GM21381 (cell line): ENCODE data around the gene NXPH1.

Experiments used
- ATAC-seq: cut with Tn5 transposase; IDR thresholded peaks from one replicate; pipeline ENCODE4 v1.9.1; 2021; ENCODE audit warnings: mild to moderate bottlenecking, moderate library complexity; ENCODE audit not compliant: unreplicated experiment

NXPH1 gene

DNA sequence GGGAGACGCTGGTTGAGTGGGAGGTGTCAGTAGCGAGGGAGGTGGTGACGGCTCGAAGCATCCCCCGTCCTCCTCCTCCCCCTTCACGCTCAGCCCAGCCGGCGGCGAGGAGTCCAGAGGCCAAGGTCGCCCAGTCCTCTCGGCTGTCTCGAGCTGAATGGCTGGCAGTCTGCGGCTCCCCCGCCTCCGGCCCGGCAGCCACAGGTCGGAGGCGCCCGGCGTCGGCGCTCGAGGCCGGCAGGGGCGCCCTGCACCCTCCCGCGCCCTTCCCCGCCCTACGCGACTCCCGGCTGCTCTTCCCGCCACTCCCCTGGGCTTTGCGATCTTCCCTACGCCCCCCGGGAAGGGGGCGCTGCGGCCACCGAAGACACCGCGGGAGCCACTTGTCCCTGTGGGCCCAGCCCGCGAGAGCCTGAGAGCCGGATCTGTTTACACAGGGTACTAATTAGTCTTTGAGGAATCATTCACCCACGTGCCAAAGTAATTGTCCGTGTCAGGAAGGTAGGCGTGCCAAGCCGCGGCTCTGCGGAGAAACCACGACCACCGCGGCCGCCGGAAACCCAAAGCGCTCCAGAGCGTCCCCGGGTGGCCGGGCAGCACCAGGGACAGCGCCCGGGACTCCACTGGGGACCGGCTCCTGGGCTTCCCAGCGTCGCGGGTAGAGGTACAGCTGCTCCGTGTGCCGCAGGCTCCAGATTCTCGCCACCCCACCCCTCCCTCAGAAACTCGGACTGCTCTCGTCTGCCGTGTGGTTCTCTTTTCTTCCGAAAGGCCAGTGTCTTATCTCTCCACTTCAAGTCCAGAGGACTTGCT, at the start of gene NXPH1:
TSS of gene NXPH1 (plus strand) at position 133 of the 813 bp plus-strand sequence.
- ATAC-seq, result no peak

DNA sequence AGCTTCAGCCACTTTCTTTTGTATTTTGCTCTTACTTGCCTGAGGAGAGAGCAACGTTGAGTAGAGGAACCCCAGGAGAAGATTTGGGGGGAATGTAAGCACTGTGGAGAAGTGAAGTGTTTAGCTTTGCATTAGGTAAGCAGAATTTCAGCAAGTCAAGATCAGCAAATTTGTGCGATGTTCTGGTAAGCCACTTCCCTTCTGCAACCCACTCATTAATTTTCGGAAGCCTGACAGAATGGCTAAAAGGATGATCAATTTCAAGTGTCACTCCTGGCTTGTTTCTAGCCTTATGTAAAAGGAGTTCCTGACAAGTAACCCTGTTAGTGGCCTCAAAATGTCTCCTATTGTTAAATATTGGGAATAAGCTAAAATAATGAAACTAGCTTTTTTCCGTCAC, 48.5 kb upstream of the NXPH1 start:
- no peak for ATAC-seq

DNA sequence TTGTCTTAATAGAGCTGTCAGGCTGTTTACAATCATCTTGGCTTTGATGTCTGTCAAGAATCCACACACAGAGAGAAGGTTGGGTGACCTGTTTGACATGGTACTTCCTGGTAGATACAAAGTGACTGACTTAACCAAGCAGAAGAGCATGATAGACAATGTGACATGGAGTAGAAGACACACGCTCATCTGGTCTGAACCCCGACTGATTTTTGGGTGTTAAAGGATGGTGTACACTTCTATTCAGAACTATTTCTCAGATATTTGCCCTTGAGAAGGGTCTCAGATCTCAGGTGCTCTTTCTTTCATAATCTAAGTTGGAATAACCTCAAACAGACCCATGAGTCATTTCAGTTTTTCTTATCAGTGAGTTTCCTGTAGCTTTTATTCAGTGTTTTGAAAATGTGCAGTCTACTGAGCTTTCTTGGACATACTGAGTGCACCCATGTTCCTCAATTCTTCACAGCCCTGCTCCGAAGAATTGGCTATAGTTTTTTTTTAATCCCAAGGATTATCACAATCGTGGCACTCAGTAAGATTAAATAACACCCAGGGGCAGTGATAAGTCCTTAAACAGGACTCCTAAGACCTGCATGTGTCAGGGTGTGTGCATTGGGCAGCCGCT, 46.4 kb upstream of the NXPH1 start:
- peak; percentile 66 for ATAC-seq

DNA sequence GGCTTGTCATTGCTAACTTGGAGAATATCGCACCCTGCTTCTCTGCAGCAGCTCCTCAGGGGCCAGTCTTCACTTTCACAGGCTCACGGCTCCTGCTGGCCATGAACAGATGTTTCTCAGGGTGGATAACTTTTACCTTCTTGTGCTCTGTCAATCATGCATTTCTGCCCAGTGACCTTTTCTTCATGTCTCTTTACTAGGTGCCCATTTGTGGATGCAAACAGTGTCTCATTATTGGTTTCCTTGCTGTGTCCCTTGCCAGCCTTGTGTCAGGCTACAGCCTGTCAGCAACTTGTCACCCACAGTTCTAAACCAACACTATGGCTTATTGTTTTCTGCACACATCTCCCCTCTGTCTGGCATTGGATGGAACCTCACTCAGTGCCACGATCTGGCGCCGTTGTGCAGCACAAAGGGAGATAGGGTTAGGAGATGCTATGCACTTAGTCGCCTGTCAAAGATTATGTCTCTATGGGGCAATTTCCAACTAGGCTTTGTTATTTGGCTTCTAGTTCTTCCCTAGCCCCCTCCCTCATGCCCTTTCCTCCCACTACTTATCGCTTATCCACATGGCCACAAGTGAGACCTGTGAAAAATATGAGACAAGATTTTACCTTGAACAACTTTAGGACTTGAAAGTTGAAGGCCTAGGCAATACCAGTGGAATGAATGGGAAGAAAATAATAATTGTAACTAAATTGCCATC, 45.7 kb upstream of the NXPH1 start:
- peak; percentile 39 for ATAC-seq

DNA sequence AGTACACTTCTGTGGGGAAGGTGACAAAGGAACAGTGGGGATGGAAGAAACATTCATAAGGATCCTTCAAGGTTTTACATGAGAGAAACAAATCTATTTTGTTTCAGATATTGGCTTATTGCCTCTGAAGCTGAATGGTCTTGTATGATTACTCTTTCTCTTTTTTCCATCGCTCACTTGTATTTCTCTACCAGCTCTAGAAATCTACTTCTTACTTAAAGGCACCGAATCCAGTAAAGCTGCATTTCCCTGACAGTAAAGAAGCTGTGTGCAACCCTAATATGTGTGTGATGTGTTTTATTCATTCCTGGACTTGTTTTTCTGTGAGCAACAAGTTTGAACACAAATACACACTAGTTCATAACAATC, 45.2 kb upstream of the NXPH1 start:
- ATAC-seq, result no peak

DNA sequence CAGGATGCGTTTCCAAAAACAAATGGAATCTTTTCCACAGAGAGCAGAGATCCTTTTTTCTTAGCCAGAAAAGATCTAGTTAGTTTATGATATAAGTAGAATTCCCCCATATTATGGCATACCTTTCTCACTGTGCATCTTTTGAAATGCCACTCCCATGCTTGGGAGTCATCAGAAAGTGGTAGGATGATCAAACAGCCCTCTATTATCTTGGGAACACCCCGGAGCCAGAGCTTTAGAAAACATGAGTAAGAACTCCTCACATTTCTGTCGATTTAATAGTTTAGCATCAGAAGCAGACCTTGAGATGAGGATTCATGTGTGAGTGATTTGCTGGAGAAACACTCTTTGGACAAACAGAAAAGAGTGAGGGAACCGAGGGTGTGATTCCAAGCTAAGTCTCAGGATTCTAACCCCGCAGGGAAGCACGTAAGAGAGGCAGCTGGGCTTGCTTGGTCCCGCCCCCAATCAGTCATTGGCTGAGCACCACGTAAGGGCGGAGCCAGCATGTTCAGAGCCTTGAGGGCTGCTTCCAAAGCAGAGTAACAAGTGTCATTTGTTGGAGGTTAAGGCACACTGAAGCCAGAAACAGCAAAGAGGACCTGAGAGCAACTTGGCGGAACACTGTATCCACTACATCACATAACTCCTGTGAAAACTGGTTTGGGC, 43.7 kb upstream of the NXPH1 start:
- no peak for ATAC-seq

DNA sequence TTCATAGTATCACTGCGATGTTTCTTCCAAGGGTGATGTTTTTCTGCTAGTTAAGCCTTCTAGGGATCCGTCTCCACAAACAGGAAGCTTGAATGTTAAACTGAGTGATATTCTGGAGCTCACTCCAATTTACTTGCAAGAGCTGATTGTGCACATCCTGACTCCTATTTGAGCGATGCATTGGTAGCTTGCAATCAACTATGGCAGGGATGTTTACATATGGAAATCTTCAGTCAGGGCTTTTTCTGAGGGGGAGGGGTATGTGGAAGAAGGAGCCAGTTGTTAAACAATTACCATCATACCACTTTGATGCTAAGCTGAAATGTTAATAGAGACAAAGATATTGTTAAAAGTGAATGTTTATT, 43.2 kb upstream of the NXPH1 start:
- no peak for ATAC-seq

DNA sequence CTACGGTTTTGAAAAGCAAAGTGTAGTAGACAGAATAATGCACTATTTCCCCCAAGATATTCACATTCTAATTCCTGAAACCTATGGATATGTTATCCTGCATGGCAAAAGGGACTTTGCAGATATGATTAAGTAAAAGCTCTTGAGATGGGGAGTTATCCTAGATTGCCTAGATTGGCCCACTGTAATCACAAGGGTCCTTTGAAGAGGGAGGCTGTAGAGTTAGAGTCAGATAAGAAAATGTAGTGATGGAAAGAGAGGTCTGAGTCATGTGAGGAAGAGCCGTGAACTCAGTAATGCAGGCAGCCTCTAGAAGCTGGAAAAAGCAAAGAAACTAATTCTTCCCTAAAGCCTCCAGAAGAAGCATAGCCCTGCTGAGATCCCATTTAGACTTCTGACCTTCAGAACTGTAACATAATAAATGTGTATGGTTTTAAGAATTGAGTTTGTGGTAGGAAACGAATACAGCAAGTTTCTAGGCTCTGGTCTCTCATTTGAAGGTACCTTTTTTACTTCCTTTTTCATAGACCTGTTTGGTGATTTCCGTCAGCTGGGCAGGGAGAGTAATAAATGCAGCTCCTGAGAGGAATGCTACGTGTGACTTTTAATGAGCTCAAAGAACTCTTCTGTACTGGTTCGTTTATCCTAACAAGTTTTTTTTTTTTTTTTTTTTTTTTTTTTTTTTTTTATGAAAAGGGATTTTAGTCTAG, 41.9 kb upstream of the NXPH1 start:
- ATAC-seq, result peak; percentile 45

DNA sequence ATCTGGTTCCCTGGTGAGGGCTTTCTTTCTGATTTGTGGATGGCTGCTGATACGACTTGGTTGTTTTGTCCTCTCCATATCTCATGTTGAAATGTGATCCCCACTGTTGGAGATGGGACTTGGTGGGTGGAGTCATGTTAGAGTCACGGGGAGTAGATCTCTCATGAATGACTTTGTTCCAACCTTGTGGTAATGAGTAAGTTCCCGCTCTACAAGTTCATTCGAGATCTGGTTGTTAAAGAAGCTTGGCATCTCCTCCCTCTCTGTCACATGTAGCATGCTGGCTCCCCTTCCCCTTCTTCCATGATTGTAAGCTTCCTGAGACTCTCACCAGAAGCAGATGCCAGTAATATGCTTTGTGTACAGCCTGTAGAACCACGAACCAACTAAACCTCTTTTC, 37.1 kb upstream of the NXPH1 start:
- no peak for ATAC-seq

DNA sequence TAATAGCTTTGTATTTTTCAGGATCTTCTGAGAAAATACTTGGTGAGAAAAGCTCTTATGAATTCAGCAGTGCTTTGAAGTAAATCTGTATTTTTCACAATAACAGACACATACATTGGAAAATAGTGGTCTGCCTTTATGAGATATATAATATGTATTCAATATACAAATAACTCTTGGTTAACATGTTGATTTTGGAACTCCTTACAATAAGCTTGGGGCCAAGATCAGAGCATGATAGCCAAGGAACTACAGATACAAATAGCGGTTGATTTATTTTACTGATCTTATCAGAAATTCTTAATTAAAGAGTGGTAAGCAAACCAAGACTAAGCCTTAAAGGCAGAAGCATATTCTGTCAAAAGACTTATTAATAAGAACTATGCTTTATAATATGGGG, 24.5 kb upstream of the NXPH1 start:
- no peak for ATAC-seq

DNA sequence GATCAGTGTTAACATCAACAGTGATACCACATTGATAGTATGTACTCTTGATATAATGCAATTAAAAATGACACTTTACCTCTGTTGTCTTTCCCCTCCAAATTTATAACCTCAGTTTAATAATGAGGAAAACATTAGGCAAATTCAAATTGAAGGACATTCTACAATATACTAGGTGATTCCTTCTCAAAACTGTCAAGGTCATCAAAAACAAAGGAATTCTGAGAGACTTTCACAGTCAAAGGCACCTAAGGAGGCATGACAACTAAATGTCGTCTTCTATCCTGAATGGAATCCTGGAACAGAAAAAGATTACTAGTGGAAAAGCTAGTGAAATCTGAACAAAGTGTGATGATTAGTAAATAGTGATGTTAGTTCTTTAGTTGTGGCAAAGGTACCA, 22.3 kb upstream of the NXPH1 start:
- ATAC-seq, result no peak

DNA sequence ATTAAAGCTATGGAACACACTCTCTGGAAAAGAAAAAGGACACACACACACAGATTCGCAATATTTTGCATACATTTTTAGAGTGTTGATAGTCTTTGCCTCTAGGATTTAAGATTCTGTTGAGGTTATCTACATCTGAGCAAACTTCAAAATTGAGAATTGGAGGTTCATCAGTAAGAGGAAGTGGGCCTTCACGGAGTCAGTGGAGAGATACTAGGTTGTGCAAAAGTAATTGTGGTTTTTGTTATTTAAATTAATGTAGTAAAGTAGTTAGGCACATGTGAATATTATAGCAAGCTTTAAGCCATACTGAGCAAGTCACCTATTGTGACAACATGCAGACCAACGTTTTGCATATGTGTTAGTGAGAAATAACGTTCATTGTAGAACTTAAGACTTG, 19.8 kb upstream of the NXPH1 start:
- ATAC-seq, result no peak

DNA sequence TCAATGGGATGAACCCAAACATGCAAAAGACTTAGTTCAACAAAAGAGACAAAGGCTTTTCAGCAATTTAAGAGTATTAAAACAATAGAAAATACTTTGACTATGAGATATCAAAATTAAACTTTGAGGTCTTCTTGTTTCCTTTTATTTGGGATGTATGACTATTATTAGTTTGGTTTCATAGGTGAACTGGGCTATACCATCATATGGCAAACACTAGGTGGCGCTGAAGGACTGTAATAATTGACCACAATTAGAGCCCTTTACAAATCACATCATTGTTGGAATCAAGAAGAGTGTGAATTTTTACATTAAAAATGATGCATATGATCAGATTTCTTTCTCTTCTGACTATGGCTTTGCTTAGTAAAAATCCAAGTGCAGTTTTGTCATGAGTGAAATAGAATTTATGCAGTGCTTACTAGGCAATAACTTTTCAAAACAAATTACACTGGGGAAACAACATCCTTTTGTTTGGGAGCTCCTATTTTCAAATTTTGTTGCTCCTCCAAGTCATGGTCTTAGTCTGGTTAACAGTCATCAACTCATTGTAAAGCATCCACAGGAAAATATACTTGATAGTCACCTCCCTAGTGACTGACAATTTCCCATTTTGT, 14.7 kb upstream of the NXPH1 start:
- peak; percentile 75 for ATAC-seq

DNA sequence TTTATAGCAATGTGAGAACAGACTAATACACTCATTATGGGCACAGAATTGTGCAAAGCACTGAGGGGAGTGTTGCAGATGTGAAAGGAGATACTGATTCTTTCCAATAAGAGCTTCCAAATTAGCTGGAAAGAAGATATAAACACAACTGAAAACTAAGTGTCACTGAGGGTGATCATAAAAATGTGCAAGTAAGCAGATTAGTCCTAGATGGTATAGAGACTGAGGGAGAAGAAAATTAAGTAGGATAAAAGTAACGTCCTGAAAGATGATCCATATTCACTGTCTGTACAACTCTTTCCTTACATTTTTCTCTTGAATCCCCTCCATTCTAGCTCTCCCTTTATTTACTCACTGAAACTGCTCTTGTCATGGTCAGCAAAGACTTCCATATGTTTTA, 11.2 kb upstream of the NXPH1 start:
- no peak for ATAC-seq

DNA sequence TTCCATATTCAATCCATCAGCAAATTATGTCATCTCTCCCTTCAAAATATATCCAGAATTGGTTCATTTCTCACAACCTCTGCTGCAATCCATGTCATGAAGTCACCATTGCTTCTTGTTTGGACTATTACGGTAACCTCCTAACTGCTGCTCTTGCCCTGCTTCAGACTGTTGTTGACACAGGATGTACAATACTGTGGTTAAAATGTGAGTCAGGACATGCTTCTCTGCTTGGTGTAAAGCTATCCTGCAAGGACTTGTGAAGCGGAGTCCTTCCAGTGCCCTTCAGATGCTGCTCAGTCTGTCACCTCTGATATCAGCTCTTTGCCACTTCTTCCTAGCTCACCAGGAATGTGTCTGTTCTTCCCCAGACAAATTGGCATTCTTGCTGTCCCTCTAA, 10.4 kb upstream of the NXPH1 start:
- ATAC-seq, result no peak

DNA sequence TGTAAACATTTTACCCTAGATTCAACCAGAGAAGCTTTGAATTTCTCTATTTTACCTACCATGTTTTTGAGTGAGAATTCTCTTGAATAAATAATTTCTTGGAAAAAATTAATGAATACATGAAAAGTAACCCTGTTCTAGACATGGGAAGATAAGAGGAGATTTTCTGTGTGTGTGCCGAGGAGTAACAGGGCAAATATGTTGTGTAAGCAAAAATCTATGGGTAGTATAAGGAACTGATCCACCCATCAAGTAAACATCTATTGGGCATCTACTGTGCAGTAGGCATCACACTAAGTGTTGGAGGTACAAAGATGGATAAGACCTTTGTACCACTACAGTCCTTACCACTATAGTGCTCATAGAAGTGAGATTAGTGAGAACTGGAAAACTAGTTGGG, 8.2 kb upstream of the NXPH1 start:
- ATAC-seq, result no peak

DNA sequence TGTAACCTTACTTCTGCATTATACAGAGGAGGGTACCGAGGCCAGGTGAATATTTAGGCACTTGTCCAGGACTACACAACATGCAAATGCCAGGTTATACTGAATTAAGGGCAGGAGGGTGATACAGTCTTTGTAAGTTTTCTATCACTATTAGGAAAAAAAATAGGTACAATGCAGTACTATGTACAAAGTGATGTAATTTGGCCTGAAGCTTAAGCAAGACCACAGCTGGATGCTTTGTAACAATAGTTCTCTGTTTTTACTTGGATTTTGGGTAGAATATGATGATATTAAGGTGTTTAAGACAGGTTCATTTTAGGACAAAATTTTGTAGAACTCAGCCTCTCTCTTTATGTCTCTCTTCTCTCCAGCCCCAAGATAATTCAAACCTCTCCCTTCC, 2.8 kb upstream of the NXPH1 start:
- no peak for ATAC-seq

DNA sequence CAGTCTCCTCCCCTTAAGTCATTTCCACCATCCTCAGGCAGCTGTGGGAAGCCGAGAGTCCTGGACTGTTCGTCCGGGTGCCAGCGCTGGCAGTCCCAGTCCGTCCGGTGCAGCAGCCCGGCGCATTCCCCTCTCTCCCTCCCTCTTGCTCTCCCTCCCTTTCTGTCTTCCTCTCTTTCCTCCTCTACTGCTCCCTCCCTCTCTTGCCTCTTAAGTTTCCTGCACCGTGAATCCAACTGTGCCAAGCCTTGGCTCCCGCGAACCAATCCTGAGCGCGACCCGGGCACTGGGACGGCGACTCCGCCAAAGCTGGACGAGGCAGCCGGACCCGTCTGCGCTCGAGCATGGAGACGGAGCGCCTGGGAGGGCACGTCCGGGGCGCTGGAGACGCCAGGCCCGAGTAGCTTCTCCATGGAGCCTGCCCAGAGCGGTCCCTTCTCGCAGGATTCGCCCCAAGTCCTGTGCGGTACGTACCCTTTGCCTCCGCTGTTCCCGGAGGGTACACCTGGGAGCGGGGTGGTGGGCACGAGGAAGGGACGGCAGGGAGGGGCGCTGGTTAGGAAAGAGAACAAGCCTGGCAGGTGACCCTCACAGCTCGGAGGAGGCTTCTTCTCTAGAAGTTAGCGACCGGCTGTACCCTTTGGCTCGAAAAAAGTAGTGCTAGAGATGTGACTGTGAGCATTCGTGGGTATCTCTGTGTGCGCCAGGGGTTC, 1.0 kb downstream of the NXPH1 start:
- no peak for ATAC-seq

DNA sequence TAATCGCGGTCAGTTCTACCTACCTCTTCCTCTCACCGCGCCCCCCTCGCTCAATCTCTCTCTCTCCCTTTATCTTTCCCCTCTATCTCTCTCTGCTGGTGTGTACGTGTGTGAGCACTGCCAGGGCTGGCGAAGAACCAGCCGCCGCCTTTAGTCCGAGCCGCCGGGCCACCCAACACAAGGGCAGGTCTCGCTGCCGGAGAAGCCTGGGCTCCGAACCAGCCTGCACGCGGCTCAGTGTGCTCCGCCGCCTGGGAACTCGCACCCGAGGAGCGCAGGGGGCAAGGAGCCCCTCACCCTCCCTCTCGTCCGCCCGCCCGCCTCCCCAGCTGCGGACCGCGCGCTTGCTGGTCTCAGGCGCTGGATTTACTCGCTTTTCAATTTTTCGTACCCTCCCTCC, 1.7 kb downstream of the NXPH1 start:
- ATAC-seq, result no peak
